ENCODE measurements around the gene RAD1.

Gene RAD1

DNA sequence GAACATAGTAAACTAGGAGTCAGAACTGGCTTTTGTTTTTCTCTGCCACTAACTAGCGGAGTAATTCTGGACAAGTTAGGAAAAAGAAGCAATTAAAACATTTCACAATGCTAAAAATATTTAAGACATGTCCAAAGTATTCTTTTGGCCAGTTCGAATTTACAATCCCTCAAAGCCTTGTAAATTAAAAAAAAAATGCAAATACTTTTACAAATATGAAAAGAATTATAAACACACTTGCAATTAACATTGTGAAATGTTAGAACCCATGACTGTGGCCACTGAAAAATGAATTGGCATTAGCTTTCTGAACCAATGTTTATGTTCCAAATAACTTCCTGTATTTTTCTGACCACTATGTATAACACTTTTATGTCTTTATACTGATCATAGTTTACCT lies 2.2 kb downstream of the RAD1 start:
- H3K36me3 ChIP-seq (ENCODE audit: control insufficient read depth, low read depth, low read length): peaks cover 37% of the 10 kb centered on the region
- no peaks in the 10 kb centered on the region for H3K9me3 ChIP-seq (ENCODE audit: control insufficient read depth, low read depth, low read length)
- H3K4me1 ChIP-seq (ENCODE audit: control insufficient read depth, low read depth, low read length): peaks cover 8% of the 10 kb centered on the region
- H3K27me3 ChIP-seq (ENCODE audit: control insufficient read depth, insufficient read depth, low read length): no peaks in the 10 kb centered on the region
- H3K9ac ChIP-seq (ENCODE audit: low read length): no peak overlapping the region
- H3K27ac ChIP-seq (ENCODE audit: low read length): no peak overlapping the region
- H3K4me3 ChIP-seq (ENCODE audit: low read length): no peak overlapping the region

DNA sequence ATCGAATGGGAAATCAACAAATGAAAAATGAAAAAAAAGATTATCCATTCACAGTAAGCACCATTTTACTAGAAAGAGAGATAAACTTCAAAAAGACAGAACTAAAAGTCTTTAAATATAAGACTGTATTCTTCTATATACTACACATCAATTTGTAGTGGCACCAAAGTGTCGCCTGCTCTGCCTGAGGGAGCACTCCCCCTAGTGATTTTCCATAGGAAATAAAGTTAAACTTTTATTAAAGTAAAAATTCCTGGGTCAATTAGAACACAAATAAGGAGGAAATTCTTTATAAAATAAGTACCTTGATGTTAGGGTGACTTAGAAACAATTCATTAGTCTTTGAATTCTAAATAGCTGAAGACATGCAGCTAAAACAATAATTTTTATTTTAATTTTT lies 9.7 kb downstream of the RAD1 start:
- no peak overlapping the region for H3K27ac ChIP-seq (ENCODE audit: low read length)
- peaks cover 26% of the 10 kb centered on the region for H3K36me3 ChIP-seq (ENCODE audit: control insufficient read depth, low read depth, low read length)
- no peak overlapping the region for H3K4me3 ChIP-seq (ENCODE audit: low read length)
- no peaks in the 10 kb centered on the region for H3K9me3 ChIP-seq (ENCODE audit: control insufficient read depth, low read depth, low read length)
- H3K4me1 ChIP-seq (ENCODE audit: control insufficient read depth, low read depth, low read length): no peaks in the 10 kb centered on the region
- no peaks in the 10 kb centered on the region for H3K27me3 ChIP-seq (ENCODE audit: control insufficient read depth, insufficient read depth, low read length)
- H3K9ac ChIP-seq (ENCODE audit: low read length): no peak overlapping the region

DNA sequence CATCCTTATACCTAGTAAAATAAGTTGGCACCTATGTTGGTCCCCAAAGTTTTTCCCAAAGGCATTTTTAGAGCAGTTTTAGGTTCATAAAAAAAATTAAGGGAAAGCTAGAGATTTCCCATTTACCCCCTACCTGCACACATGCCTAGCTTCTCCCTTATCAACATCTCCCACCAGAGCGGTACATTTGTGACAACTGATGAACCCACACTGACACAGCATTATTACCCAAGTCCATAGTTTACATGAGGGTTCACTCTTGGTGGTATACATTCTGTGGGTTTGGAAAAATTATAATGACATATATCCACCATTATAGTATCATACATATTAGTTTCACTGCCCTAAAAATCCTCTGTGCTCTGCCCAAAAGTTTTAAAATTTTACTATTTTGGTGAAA lies 12.0 kb downstream of the RAD1 start:
- Histone ChIP-seq H3K27ac (ENCODE audit: low read length) (no peak overlapping the region), H3K4me1 (ENCODE audit: control insufficient read depth, low read depth, low read length) (no peaks in the 10 kb centered on the region), H3K9ac (ENCODE audit: low read length) (no peak overlapping the region), H3K36me3 (ENCODE audit: control insufficient read depth, low read depth, low read length) (peaks cover 6% of the 10 kb centered on the region), H3K9me3 (ENCODE audit: control insufficient read depth, low read depth, low read length) (no peaks in the 10 kb centered on the region), H3K4me3 (ENCODE audit: low read length) (no peak overlapping the region), H3K27me3 (ENCODE audit: control insufficient read depth, insufficient read depth, low read length) (no peaks in the 10 kb centered on the region)

DNA sequence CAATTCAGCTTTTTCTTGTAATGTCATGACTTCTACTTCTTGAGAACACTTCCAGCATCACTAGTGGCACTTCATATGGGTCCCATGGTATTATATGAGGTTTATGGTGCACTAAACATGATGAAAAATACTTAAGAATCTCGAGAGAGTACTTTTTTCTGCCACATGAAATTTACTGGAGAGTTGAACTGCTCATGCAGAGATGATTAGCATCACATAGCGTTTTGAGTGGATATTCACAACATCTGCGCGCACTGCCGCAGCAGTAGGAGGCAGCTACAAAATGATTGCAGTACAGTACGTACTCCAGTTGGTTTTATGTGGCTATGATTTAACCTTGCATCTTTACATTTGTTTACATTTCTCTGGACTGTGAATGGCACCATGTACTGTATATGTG lies 14.7 kb downstream of the RAD1 start:
- Histone ChIP-seq H3K27ac (ENCODE audit: low read length) (no peak overlapping the region), H3K4me3 (ENCODE audit: low read length) (no peak overlapping the region), H3K4me1 (ENCODE audit: control insufficient read depth, low read depth, low read length) (no peaks in the 10 kb centered on the region), H3K9ac (ENCODE audit: low read length) (no peak overlapping the region), H3K36me3 (ENCODE audit: control insufficient read depth, low read depth, low read length) (no peaks in the 10 kb centered on the region), H3K9me3 (ENCODE audit: control insufficient read depth, low read depth, low read length) (no peaks in the 10 kb centered on the region), H3K27me3 (ENCODE audit: control insufficient read depth, insufficient read depth, low read length) (no peaks in the 10 kb centered on the region)

DNA sequence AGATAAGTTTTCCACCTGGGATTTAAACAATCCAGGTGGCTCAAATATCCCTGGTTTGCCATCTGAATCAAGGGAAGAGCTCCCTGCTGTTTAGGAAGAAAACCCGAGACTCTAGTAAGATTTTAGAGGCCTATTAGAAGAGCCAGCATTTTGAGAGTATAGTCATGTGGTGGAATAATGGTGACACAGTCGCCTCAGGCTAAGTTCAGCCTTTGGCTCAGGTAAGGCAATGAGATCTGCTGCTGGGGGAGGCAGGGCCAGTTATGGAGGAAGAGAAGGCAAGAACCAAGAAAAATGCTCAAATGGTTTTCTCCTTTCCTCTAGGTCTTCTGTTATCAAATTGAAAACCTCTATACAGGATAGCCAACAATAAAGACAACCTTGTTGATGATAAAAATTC lies 16.2 kb downstream of the RAD1 start:
- Histone ChIP-seq H3K27ac (ENCODE audit: low read length) (no peak overlapping the region), H3K4me1 (ENCODE audit: control insufficient read depth, low read depth, low read length) (no peaks in the 10 kb centered on the region), H3K27me3 (ENCODE audit: control insufficient read depth, insufficient read depth, low read length) (no peaks in the 10 kb centered on the region), H3K36me3 (ENCODE audit: control insufficient read depth, low read depth, low read length) (no peaks in the 10 kb centered on the region), H3K9ac (ENCODE audit: low read length) (no peak overlapping the region), H3K4me3 (ENCODE audit: low read length) (no peak overlapping the region), H3K9me3 (ENCODE audit: control insufficient read depth, low read depth, low read length) (no peaks in the 10 kb centered on the region)

DNA sequence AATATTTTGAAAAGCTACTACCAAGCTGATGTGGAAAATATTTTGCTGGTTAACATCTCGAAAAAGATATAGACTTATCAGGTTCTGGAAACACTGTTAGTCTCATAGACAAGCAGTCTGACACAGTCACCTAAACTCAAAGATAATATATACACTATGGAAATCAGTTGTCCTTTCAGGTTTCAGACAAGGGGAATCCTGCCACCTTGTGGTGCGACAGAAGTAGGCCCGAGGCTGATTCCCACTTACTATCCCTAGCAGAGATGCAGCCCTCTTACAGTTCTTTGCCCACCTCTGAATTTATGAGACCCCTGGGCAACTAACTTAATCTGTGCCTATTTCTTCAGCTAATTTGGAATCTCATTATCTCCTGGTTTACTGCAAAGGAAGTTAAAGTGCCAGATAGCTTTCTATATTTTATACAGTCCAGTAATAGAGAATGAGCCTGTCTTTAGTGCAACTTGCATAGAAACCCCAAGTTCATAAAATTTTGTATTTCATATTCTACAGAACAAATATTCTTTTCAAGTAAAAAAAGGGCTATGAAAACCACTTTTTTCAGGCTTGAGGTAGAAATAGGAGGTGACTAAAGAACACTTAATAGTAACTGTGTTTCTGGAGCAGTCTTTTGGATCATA lies 16.9 kb downstream of the RAD1 start:
- H3K27me3 ChIP-seq (ENCODE audit: control insufficient read depth, insufficient read depth, low read length): no peaks in the 10 kb centered on the region
- H3K4me3 ChIP-seq (ENCODE audit: low read length): no peak overlapping the region
- H3K9ac ChIP-seq (ENCODE audit: low read length): no peak overlapping the region
- no peaks in the 10 kb centered on the region for H3K4me1 ChIP-seq (ENCODE audit: control insufficient read depth, low read depth, low read length)
- no peak overlapping the region for H3K27ac ChIP-seq (ENCODE audit: low read length)
- no peaks in the 10 kb centered on the region for H3K36me3 ChIP-seq (ENCODE audit: control insufficient read depth, low read depth, low read length)
- H3K9me3 ChIP-seq (ENCODE audit: control insufficient read depth, low read depth, low read length): no peaks in the 10 kb centered on the region

DNA sequence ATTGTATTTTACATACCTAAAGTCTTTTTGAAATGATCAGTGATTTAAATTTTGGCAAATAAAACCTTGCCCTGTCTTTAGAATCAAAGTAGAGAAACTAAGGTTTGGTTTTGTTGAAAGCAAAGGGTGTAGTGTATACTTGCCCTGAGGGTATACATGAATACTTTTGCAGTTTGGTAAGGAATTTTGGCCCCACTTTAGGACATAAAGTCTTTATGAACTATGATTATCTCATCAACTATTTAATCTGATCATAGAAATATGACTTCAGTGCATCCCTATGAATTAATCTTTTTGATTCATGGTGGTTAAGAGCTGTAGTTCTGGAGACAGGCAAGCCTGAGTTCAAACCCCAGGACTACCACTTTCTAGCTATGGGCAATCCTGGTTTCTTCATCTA lies 17.7 kb downstream of the RAD1 start:
- no peak overlapping the region for H3K9ac ChIP-seq (ENCODE audit: low read length)
- no peak overlapping the region for H3K27ac ChIP-seq (ENCODE audit: low read length)
- no peaks in the 10 kb centered on the region for H3K36me3 ChIP-seq (ENCODE audit: control insufficient read depth, low read depth, low read length)
- no peaks in the 10 kb centered on the region for H3K27me3 ChIP-seq (ENCODE audit: control insufficient read depth, insufficient read depth, low read length)
- no peaks in the 10 kb centered on the region for H3K4me1 ChIP-seq (ENCODE audit: control insufficient read depth, low read depth, low read length)
- no peak overlapping the region for H3K4me3 ChIP-seq (ENCODE audit: low read length)
- H3K9me3 ChIP-seq (ENCODE audit: control insufficient read depth, low read depth, low read length): no peaks in the 10 kb centered on the region

DNA sequence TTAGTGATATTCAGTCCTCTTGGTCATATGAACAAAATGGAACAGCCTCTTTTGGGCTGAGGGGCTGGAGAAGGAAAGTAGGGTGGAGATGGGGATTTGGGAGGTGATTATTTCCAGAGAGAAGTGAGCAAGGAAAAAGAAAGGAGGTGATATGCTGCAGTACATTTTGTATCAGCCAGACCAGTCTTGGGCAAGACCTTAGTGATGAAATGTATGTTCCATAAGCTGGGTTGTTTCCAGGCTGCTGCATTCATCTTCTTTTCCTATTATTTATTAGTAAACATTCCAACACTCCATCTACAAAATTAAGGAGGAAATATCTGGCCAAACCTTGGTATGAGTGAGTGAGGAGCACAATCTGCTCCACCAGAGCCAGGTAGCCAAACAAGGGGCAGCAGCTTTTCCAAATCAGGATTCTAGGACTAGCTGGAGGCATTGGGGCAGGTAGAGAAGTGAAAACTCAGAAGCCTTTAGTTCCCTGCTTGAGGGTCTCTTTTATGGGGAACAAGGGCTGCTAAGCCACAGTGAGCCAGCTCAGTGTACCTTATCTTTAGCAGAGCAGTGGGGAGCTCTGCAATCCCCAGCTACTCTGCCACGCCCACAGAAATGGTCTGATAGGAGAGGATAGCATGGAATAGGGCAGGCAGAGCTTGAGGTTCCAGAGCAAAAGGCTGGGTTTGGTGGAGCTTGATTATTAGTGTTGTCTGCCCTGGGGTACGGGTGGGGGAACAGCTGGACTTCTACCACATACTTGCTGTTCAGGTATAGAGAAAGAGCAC lies 19.5 kb downstream of the RAD1 start:
- no peak overlapping the region for H3K4me3 ChIP-seq (ENCODE audit: low read length)
- no peak overlapping the region for H3K9ac ChIP-seq (ENCODE audit: low read length)
- H3K36me3 ChIP-seq (ENCODE audit: control insufficient read depth, low read depth, low read length): no peaks in the 10 kb centered on the region
- no peak overlapping the region for H3K27ac ChIP-seq (ENCODE audit: low read length)
- H3K4me1 ChIP-seq (ENCODE audit: control insufficient read depth, low read depth, low read length): no peaks in the 10 kb centered on the region
- no peaks in the 10 kb centered on the region for H3K9me3 ChIP-seq (ENCODE audit: control insufficient read depth, low read depth, low read length)
- no peaks in the 10 kb centered on the region for H3K27me3 ChIP-seq (ENCODE audit: control insufficient read depth, insufficient read depth, low read length)

DNA sequence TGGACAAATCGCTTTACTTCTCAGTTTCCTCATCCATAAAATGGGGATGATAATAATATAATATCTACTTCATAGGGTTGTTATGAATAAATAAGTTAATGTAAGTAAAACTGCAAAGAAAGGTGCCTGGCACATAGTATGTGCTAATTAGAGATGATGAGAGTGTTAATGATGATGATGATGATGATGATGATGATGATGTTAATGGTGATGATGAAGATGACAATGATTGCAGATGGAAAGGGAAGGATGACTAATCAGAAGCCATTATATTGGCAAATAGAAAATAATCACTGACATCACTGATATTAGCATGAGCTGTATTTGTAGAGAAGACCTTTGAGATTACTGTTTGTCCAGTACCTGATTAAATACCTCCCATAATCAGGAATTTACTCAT lies 20.6 kb downstream of the RAD1 start:
- H3K36me3 ChIP-seq (ENCODE audit: control insufficient read depth, low read depth, low read length): no peaks in the 10 kb centered on the region
- H3K9me3 ChIP-seq (ENCODE audit: control insufficient read depth, low read depth, low read length): no peaks in the 10 kb centered on the region
- H3K27ac ChIP-seq (ENCODE audit: low read length): no peak overlapping the region
- no peaks in the 10 kb centered on the region for H3K27me3 ChIP-seq (ENCODE audit: control insufficient read depth, insufficient read depth, low read length)
- H3K9ac ChIP-seq (ENCODE audit: low read length): no peak overlapping the region
- H3K4me1 ChIP-seq (ENCODE audit: control insufficient read depth, low read depth, low read length): no peaks in the 10 kb centered on the region
- H3K4me3 ChIP-seq (ENCODE audit: low read length): no peak overlapping the region

DNA sequence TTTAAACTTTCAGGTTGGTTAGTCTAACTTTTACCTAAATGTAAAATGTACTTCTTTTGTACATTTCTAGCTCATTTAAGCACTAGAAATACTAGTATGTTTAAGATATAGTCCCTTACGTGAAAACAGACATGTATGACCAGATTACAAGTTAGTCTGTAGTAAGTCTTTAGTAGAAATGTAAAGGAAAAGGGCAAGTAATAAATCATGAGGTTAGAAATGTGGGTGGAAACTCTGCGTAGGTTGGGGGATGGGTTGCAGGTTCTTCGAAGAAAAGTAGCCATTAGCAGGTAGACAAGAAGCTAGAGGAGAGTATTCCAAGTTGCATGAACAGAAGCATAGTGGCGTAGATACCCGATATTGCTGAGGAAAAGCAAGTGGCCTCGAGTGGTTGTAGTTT lies 22.9 kb downstream of the RAD1 start:
- H3K27me3 ChIP-seq (ENCODE audit: control insufficient read depth, insufficient read depth, low read length): no peaks in the 10 kb centered on the region
- H3K4me3 ChIP-seq (ENCODE audit: low read length): no peak overlapping the region
- H3K9me3 ChIP-seq (ENCODE audit: control insufficient read depth, low read depth, low read length): no peaks in the 10 kb centered on the region
- H3K9ac ChIP-seq (ENCODE audit: low read length): no peak overlapping the region
- H3K27ac ChIP-seq (ENCODE audit: low read length): no peak overlapping the region
- no peaks in the 10 kb centered on the region for H3K36me3 ChIP-seq (ENCODE audit: control insufficient read depth, low read depth, low read length)
- no peaks in the 10 kb centered on the region for H3K4me1 ChIP-seq (ENCODE audit: control insufficient read depth, low read depth, low read length)

DNA sequence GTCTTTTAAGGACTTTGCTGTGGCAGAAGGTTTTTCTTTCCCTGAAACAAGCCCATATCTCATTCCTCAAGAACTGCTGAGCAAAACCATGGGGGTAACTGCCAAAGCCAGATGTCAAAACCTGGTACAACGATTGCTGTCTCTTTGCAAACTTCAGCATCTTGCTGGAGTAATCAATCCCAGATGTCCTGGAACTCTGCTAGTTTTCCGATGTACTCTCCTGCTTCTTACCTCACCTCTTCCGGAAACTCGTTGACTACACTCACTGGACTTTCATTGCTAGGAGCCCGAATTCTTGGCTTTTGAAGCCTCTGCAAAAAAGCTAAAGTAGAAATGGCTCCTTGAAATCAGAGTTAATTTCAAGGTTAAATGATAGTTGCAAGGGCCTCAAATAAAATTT lies 23.3 kb downstream of the RAD1 start:
- no peaks in the 10 kb centered on the region for H3K9me3 ChIP-seq (ENCODE audit: control insufficient read depth, low read depth, low read length)
- H3K4me3 ChIP-seq (ENCODE audit: low read length): no peak overlapping the region
- no peak overlapping the region for H3K27ac ChIP-seq (ENCODE audit: low read length)
- H3K27me3 ChIP-seq (ENCODE audit: control insufficient read depth, insufficient read depth, low read length): no peaks in the 10 kb centered on the region
- no peak overlapping the region for H3K9ac ChIP-seq (ENCODE audit: low read length)
- H3K4me1 ChIP-seq (ENCODE audit: control insufficient read depth, low read depth, low read length): no peaks in the 10 kb centered on the region
- H3K36me3 ChIP-seq (ENCODE audit: control insufficient read depth, low read depth, low read length): no peaks in the 10 kb centered on the region

DNA sequence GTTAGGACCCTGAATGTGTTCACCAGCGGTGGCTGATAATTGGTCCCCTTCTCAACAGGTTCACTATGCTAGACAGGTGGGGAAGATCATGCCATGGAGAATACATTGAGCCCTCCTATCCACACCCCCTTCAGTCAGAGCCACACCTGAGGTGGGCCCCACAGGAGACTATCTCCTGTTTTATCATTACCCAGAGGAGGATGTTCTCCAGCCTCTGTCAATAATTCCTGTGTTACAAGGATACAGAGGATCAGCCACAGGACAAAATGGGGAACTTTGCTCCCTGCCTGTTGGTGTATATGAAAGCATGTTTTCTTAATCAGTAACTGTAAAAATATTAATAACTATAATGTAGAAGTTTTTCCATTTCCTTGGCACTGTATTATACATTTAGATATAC lies 25.9 kb downstream of the RAD1 start:
- no peaks in the 10 kb centered on the region for H3K9me3 ChIP-seq (ENCODE audit: control insufficient read depth, low read depth, low read length)
- H3K4me3 ChIP-seq (ENCODE audit: low read length): no peak overlapping the region

More for the DNA sequence above, 25.9 kb downstream of the RAD1 start:
- no peaks in the 10 kb centered on the region for H3K4me1 ChIP-seq (ENCODE audit: control insufficient read depth, low read depth, low read length)
- H3K9ac ChIP-seq (ENCODE audit: low read length): no peak overlapping the region
- H3K27me3 ChIP-seq (ENCODE audit: control insufficient read depth, insufficient read depth, low read length): no peaks in the 10 kb centered on the region
- H3K36me3 ChIP-seq (ENCODE audit: control insufficient read depth, low read depth, low read length): no peaks in the 10 kb centered on the region
- H3K27ac ChIP-seq (ENCODE audit: low read length): no peak overlapping the region

Measured in iPS-18a (cell line).